Ascending aorta (tissue), 2 donors: ENCODE data around the gene MX2. TPM values are rescaled to one million over a fixed set of nuclear protein-coding genes. Genes with fewer than 3 reads are reported as not detected.
A peak's percentile ranks its signal among the peaks of the same experiment; 100 is the strongest.
"Not testable (repeated sequence)": the region's sequence is repeated elsewhere in the genome, so short reads cannot be mapped to it uniquely, and the experiment has no call there.

Experiments used
- DNase-seq, 2 donors: peaks; one replicate each; pipeline ENCODE4 v3.0.0-alpha.2; 2019; ENCODE audit warnings: low spot score in 2 of 2
- H3K27ac ChIP-seq, 2 donors: fragments of 200-600 bp; sonication (generic); one replicate each; pipeline ENCODE4 v1.5.1; 2016 to 2017; ENCODE audit warnings: mild to moderate bottlenecking in 1 of 2
- H3K27me3 ChIP-seq: fragments of 200-600 bp; sonication (generic); one replicate; pipeline ENCODE4 v1.5.1; 2017
- H3K36me3 ChIP-seq, 2 donors: fragments of 200-600 bp; sonication (generic); one replicate each; pipeline ENCODE4 v1.5.1; 2016
- H3K4me1 ChIP-seq, 2 donors: fragments of 200-600 bp; sonication (generic); one replicate each; pipeline ENCODE4 v1.5.1; 2016 to 2017; ENCODE audit warnings: mild to moderate bottlenecking in 1 of 2
- H3K4me3 ChIP-seq, 2 donors: fragments of 200-600 bp; sonication (generic); one replicate each; pipeline ENCODE4 v1.5.1; 2016 to 2017; ENCODE audit warnings: mild to moderate bottlenecking in 1 of 2
- H3K9me3 ChIP-seq, 2 donors: fragments of 200-600 bp; sonication (generic); one replicate each; pipeline ENCODE4 v1.5.1; 2016
- CTCF ChIP-seq, 3 experiments: fragments of 200-600 bp in 2 of 3; fragments of 450-650 bp in 1 of 3; sonication (generic) in 2 of 3; IDR thresholded peaks; one replicate each; pipeline ENCODE4 v1.5.1; 2016 to 2019; ENCODE audit warnings: antibody characterized with exemption in 3 of 3, mild to moderate bottlenecking in 1 of 3, moderate library complexity in 1 of 3
- intact Hi-C: fragments of 100-400 bp; cut with DNase I; formaldehyde crosslinking; loops from one replicate; pipeline ENCODE4 v1.15.1; 2023
- total RNA-seq: library from RNA; depleted of rRNA; stranded (reverse); fragments of >200 nt; gene quantifications from one replicate; pipeline ENCODE4 v1.1.0, GENCODE V29; 2016

The MX2 gene
- total RNA-seq, 1 donor from 2014 or later = 9.7 TPM

- Histone ChIP-seq H3K4me3 (no peak overlapping the region), H3K27me3 (no peaks in the 10 kb centered on the region), H3K36me3 (no peaks in the 10 kb centered on the region), H3K9me3 (no peaks in the 10 kb centered on the region), H3K27ac (no peak overlapping the region), H3K4me1 (no peaks in the 10 kb centered on the region)
- no peak for TF ChIP-seq CTCF (IDR thresholded peaks at IDR 0.05)
- DNase-seq = no peak
- intact Hi-C loops = no loop called here
These were observed 49.1 kb downstream of the MX2 start for GRCh38 chr21:41410767-41411448.

GRCh38 chr21:41411449-41412089 lies 49.7 kb downstream of the MX2 start:
- no peaks in the 10 kb centered on the region for H3K9me3 ChIP-seq
- intact Hi-C loops = no loop called here
- H3K27me3 ChIP-seq = no peaks in the 10 kb centered on the region
- H3K4me3 ChIP-seq = no peak overlapping the region
- DNase-seq = no peak
- H3K27ac ChIP-seq = no peak overlapping the region
- no peak for TF ChIP-seq CTCF (IDR thresholded peaks at IDR 0.05)
- H3K36me3 ChIP-seq = no peaks in the 10 kb centered on the region
- no peaks in the 10 kb centered on the region for H3K4me1 ChIP-seq

GRCh38 chr21:41417505-41417904 lies 55.7 kb downstream of the MX2 start:
- H3K36me3 ChIP-seq, H3K27ac ChIP-seq, H3K4me1 ChIP-seq, H3K27me3 ChIP-seq, H3K9me3 ChIP-seq, DNase-seq, intact Hi-C loops, H3K4me3 ChIP-seq: not testable (repeated sequence)

GRCh38 chr21:41418393-41418792 lies 56.6 kb downstream of the MX2 start:
- Histone ChIP-seq H3K27me3 (no peaks in the 10 kb centered on the region), H3K9me3 (no peaks in the 10 kb centered on the region), H3K27ac (peak overlapping the region; percentile 83 to 88), H3K4me3 (no peak overlapping the region), H3K4me1 (no peaks in the 10 kb centered on the region), H3K36me3 (no peaks in the 10 kb centered on the region)
- DNase-seq = no peak
- intact Hi-C loops = no loop called here
- TF ChIP-seq CTCF (IDR thresholded peaks at IDR 0.05) = no peak

GRCh38 chr21:41418956-41419680 lies 57.3 kb downstream of the MX2 start:
- DNase-seq = no peak
- intact Hi-C loops = no loop called here
- no peaks in the 10 kb centered on the region for H3K27me3 ChIP-seq
- H3K4me1 ChIP-seq = no peaks in the 10 kb centered on the region
- TF ChIP-seq CTCF (IDR thresholded peaks at IDR 0.05) = no peak
- H3K9me3 ChIP-seq = no peaks in the 10 kb centered on the region
- H3K4me3 ChIP-seq = no peak overlapping the region
- peak overlapping the region; percentile 83 to 88 for H3K27ac ChIP-seq
- H3K36me3 ChIP-seq = no peaks in the 10 kb centered on the region
